CD4-positive, alpha-beta T cell (primary cell): ENCODE results near the gene YARS1. TPM values are rescaled to one million over a fixed set of nuclear protein-coding genes. Genes with fewer than 3 reads are reported as not detected.

ENCODE experiments used
- ATAC-seq: fragments of 200-7000 bp; cut with Tn5 transposase; one replicate; pipeline ENCODE4 v1.10.0; 2022; ENCODE audit warnings: mild to moderate bottlenecking; ENCODE audit not compliant: poor library complexity
- CTCF ChIA-PET: fragments of 350-600 bp; sonication (Branson Sonifier 250); formaldehyde crosslinking; loops from one replicate; lab custom pipeline; 2021; ENCODE audit warnings: antibody characterized with exemption, inconsistent platforms; lab: Charles Lee
- POLR2A ChIA-PET: fragments of 350-600 bp; sonication (Branson Sonifier 250); formaldehyde crosslinking; loops from one replicate; lab custom pipeline; 2021; ENCODE audit warnings: antibody characterized with exemption, inconsistent platforms; lab: Charles Lee
- DNase-seq, 14 experiments: peaks; one replicate each; pipeline ENCODE4 v3.0.0-alpha.2; 2013 to 2020; ENCODE audit warnings: mixed read lengths in 2 of 14
- H3K27ac ChIP-seq, 2 donors: one replicate each; pipeline versions ENCODE4 v1.5.1 to v1.7.0; 2013; ENCODE audit warnings: low read length in 2 of 2, low read depth in 1 of 2, mild to moderate bottlenecking in 1 of 2
- H3K27me3 ChIP-seq, 2 experiments: 1 replicate in 1 of 2; 2 replicates in 1 of 2; pipeline versions ENCODE4 v1.6.1 to v1.7.0; 2013; ENCODE audit warnings: low read length in 2 of 2, control low read depth in 1 of 2, mild to moderate bottlenecking in 1 of 2, moderate library complexity in 1 of 2; ENCODE audit not compliant: insufficient read depth in 2 of 2, control insufficient read depth in 1 of 2
- H3K36me3 ChIP-seq: one replicate; pipeline ENCODE4 v1.6.1; 2013; ENCODE audit warnings: low read length, control low read depth; ENCODE audit not compliant: insufficient read depth
- H3K4me1 ChIP-seq: one replicate; pipeline ENCODE4 v1.6.1; 2013; ENCODE audit warnings: low read length, control low read depth; ENCODE audit not compliant: insufficient read depth
- H3K4me3 ChIP-seq: one replicate; pipeline ENCODE4 v1.5.1; 2013; ENCODE audit warnings: mild to moderate bottlenecking, low read length, moderate library complexity
- H3K9me3 ChIP-seq, 2 experiments: 1 replicate in 1 of 2; 2 replicates in 1 of 2; pipeline versions ENCODE4 v1.6.1 to v1.7.0; 2013; ENCODE audit warnings: low read length in 2 of 2, mild to moderate bottlenecking in 2 of 2, control low read depth in 1 of 2, moderate library complexity in 1 of 2; ENCODE audit not compliant: control insufficient read depth in 1 of 2, insufficient read depth in 1 of 2
- H3K27ac Mint-ChIP-seq: one replicate; pipeline ENCODE4 v1.8.0; 2020; ENCODE audit warnings: mixed read lengths
- H3K27me3 Mint-ChIP-seq: one replicate; pipeline ENCODE4 v1.8.0; 2021; ENCODE audit warnings: mixed read lengths
- H3K36me3 Mint-ChIP-seq: one replicate; pipeline ENCODE4 v1.8.0; 2021; ENCODE audit warnings: low read depth, mixed read lengths
- H3K4me1 Mint-ChIP-seq: one replicate; pipeline ENCODE4 v1.8.0; 2021; ENCODE audit warnings: low read depth, mixed read lengths
- H3K4me3 Mint-ChIP-seq: one replicate; pipeline ENCODE4 v1.8.0; 2020; ENCODE audit warnings: mild to moderate bottlenecking, mixed read lengths
- H3K9me3 Mint-ChIP-seq: one replicate; pipeline ENCODE4 v1.8.0; 2020; ENCODE audit warnings: mixed read lengths
- intact Hi-C, 2 experiments: fragments of 100-400 bp; cut with DNase I in 1 of 2; cut with micrococcal nuclease in 1 of 2; formaldehyde crosslinking; loops; one replicate each; pipeline versions ENCODE4 v1.15.1 to v1.9.0; 2023 to 2025; cut with DNase I, micrococcal nuclease
- total RNA-seq, 174 experiments: library from RNA in 2 of 174; stranded (reverse) in 2 of 174; gene quantifications; one replicate each; pipeline ENCODE4 v1.2.3 and lab custom pipeline; 2021 to 2026
- TF ChIP-seq, protein P1 (sequence below): fragments of 200-600 bp; IDR thresholded peaks from one replicate; pipeline ENCODE4 v1.8.0; 2022; ENCODE audit warnings: antibody characterized with exemption, mild to moderate bottlenecking

Gene YARS1
- total RNA-seq, 2 experiments from 2014 or later: 67.6 to 73.2 TPM

DNA sequence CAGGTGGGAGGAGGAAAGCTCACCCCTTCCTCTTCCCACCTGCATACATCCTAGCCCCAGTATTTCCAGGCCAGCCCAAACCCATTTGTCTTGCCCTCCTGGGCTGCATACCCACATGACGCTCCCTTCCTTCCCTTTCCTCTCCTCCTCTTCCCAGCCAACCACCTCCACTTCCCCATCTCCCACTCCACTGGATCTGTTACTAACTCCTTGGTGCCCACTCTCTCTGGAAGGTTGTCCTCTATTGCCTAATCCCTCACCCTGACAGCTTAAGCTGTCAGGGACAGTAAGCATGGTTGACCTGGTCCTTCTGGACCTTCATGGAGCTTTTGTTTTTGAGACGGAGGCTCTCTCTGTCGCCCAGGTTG, 91.6 kb downstream of the YARS1 start:
- H3K36me3 Mint-ChIP-seq: no peaks in the 10 kb centered on the region
- POLR2A ChIA-PET: no interaction called here
- no peak overlapping the region for H3K27ac Mint-ChIP-seq

More for the DNA sequence above, 91.6 kb downstream of the YARS1 start:
- no peak overlapping the region for H3K4me3 Mint-ChIP-seq
- TF ChIP-seq, protein P1, sequence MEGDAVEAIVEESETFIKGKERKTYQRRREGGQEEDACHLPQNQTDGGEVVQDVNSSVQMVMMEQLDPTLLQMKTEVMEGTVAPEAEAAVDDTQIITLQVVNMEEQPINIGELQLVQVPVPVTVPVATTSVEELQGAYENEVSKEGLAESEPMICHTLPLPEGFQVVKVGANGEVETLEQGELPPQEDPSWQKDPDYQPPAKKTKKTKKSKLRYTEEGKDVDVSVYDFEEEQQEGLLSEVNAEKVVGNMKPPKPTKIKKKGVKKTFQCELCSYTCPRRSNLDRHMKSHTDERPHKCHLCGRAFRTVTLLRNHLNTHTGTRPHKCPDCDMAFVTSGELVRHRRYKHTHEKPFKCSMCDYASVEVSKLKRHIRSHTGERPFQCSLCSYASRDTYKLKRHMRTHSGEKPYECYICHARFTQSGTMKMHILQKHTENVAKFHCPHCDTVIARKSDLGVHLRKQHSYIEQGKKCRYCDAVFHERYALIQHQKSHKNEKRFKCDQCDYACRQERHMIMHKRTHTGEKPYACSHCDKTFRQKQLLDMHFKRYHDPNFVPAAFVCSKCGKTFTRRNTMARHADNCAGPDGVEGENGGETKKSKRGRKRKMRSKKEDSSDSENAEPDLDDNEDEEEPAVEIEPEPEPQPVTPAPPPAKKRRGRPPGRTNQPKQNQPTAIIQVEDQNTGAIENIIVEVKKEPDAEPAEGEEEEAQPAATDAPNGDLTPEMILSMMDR: no peak
- Histone ChIP-seq H3K9me3 (no peaks in the 10 kb centered on the region), H3K4me3 (no peak overlapping the region), H3K4me1 (peaks cover 7% of the 10 kb centered on the region), H3K27ac (no peak overlapping the region), H3K27me3 (peaks cover 0 to 7% of the 10 kb centered on the region in 2 experiments), H3K36me3 (no peaks in the 10 kb centered on the region)
- H3K9me3 Mint-ChIP-seq: no peaks in the 10 kb centered on the region
- CTCF ChIA-PET: no interaction called here
- ATAC-seq: no peak
- H3K4me1 Mint-ChIP-seq: no peaks in the 10 kb centered on the region
- intact Hi-C loops: no loop called here
- peaks cover 19% of the 10 kb centered on the region for H3K27me3 Mint-ChIP-seq
- DNase-seq: no peak

Other genes starting within 250 kb of the YARS1 start
- 10 to 100 TPM; 23.9 to 24.1 TPM for gene ZBTB8OS, start 166.8 kb downstream of the YARS1 start, total RNA-seq
- gene RBBP4, start 166.2 kb downstream of the YARS1 start, total RNA-seq: 100 to 1,000 TPM; 108 to 117 TPM
- not detected for gene SYNC, start 114.6 kb downstream of the YARS1 start, total RNA-seq
- gene S100PBP, start 295 bp upstream of the YARS1 start, total RNA-seq: 10 to 100 TPM; 18.8 to 21.6 TPM
- not detected for gene FNDC5, start 53.6 kb upstream of the YARS1 start, total RNA-seq
- gene HPCA, start 69.1 kb upstream of the YARS1 start, total RNA-seq: not detected
- gene TMEM54, start 84.0 kb upstream of the YARS1 start, total RNA-seq: not detected
- gene RNF19B, start 147.5 kb upstream of the YARS1 start, total RNA-seq: 10 to 100 TPM; 33.4 to 37.4 TPM
- 10 to 100 TPM; 25.6 to 30.4 TPM for gene AK2, start 219.5 kb upstream of the YARS1 start, total RNA-seq